Measurements from ENCODE around the gene GPR153. TPM values are rescaled to one million over a fixed set of nuclear protein-coding genes. Genes with fewer than 3 reads are reported as not detected.

Gene GPR153
- total RNA-seq, 3 donors from 2014 or later (not counting 1 experiment from before 2014, with no cell fraction given), result 8.5 to 9.7 (median 8.7) TPM

DNA sequence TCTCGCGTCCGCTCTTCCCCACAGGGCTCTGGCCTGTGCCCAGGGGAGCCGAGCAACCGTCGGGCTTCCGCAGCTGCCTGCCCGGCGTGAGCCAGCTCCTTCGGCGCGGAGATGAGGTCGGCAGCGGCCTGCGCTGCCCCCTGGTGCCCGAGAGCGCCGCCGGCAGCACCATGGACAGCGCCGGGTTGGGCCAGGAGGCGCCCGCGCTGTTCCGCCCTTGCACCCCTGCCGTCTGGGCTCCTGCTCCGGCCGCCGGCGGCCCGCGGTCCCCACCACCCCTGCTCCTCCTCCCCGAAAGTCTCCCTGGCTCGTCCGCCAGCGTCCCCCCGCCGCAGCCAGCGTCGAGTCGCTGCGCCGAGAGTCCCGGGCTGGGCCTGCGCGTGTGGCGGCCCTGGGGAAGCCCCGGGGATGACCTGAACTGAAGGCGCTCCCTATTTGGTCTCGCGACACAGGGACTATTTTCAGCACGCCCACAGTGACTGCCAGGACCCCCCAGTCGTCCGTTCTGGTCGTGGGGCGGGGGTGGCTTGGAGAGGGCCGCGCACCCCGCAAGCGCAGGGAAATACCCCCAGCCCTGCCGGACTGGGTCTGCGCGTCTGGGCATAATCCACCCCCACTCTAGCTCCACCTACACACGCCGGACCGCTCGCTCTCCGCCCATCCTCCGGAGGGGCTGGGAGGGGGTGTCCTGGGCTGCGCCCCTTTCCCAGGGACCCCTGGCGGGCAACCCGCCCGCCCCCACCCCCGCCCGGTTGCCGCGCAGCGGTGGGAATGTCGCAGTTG, 15.6 kb downstream of the GPR153 start:
- H3K27ac Mint-ChIP-seq, result no peak overlapping the region
- intact Hi-C loops (cut with micrococcal nuclease), result loop anchor here (5.0 kb wide), 1 partner anchor 52 kb away; no protein-coding TSS in a partner anchor
- peaks cover 5 to 16% of the 10 kb centered on the region in 2 donors for H3K4me1 Mint-ChIP-seq
- H3K9me3 ChIP-seq (ENCODE audit: control insufficient read depth, insufficient read depth, low read length), result no peaks in the 10 kb centered on the region
- 2% methylated on average over 79 of the region's 79 CpGs for WGBS (ENCODE audit: insufficient coverage)
- H3K27ac ChIP-seq (ENCODE audit: low read length), result no peak overlapping the region
- H3K4me1 ChIP-seq (ENCODE audit: control insufficient read depth, insufficient read depth, low read length), result peaks cover 31% of the 10 kb centered on the region
- H3K36me3 Mint-ChIP-seq, result no peaks in the 10 kb centered on the region
- peak; percentile 71 for TF ChIP-seq CTCF (IDR thresholded peaks at IDR 0.05)
- peaks cover 20 to 43% of the 10 kb centered on the region in 2 donors for H3K27me3 Mint-ChIP-seq (ENCODE audit: low read depth in 2 of 2)
- peaks cover 56% of the 10 kb centered on the region for H3K27me3 ChIP-seq (ENCODE audit: control insufficient read depth, insufficient read depth, low read length)
- H3K4me3 ChIP-seq (ENCODE audit: low read length), result no peak overlapping the region
- ATAC-seq (peak; percentile 85 to 91 (median 87)), DNase-seq (peak; percentile 85 to 92)
- no peaks in the 10 kb centered on the region for H3K36me3 ChIP-seq (ENCODE audit: control insufficient read depth, insufficient read depth, low read length)
- no peak overlapping the region for H3K4me3 Mint-ChIP-seq
- no peaks in the 10 kb centered on the region for H3K9me3 Mint-ChIP-seq

- no peaks in the 10 kb centered on the region for H3K9me3 ChIP-seq (ENCODE audit: control insufficient read depth, insufficient read depth, low read length)
- peaks cover 20 to 49% of the 10 kb centered on the region in 2 donors for H3K27me3 Mint-ChIP-seq (ENCODE audit: low read depth in 2 of 2)
- ATAC-seq (no peak), DNase-seq (no peak)
- peaks cover 5 to 16% of the 10 kb centered on the region in 2 donors for H3K4me1 Mint-ChIP-seq
- H3K27ac ChIP-seq (ENCODE audit: low read length), result no peak overlapping the region
- no peaks in the 10 kb centered on the region for H3K9me3 Mint-ChIP-seq
- no peaks in the 10 kb centered on the region for H3K36me3 Mint-ChIP-seq
- no peak overlapping the region for H3K27ac Mint-ChIP-seq
- 4% methylated on average over 21 of the region's 24 CpGs for WGBS (ENCODE audit: insufficient coverage)
- no peak overlapping the region for H3K4me3 ChIP-seq (ENCODE audit: low read length)
- intact Hi-C loops (cut with micrococcal nuclease), result loop anchor here (5.0 kb wide), 2 partner anchors 53 to 137 kb away; no protein-coding TSS in a partner anchor
- peaks cover 25% of the 10 kb centered on the region for H3K4me1 ChIP-seq (ENCODE audit: control insufficient read depth, insufficient read depth, low read length)
- peaks cover 61% of the 10 kb centered on the region for H3K27me3 ChIP-seq (ENCODE audit: control insufficient read depth, insufficient read depth, low read length)
- no peak for TF ChIP-seq CTCF (IDR thresholded peaks at IDR 0.05)
- H3K4me3 Mint-ChIP-seq, result no peak overlapping the region
- H3K36me3 ChIP-seq (ENCODE audit: control insufficient read depth, insufficient read depth, low read length), result no peaks in the 10 kb centered on the region
Measured at GRCh38 chr1:6244401-6245049, 16.4 kb downstream of the GPR153 start.

- ATAC-seq (no peak), DNase-seq (no peak)
- Histone ChIP-seq H3K27ac (ENCODE audit: low read length) (no peak within 1 kb of the TSS), H3K36me3 (ENCODE audit: control insufficient read depth, insufficient read depth, low read length) (no peaks in the 10 kb centered on the region), H3K4me3 (ENCODE audit: low read length) (no peak within 1 kb of the TSS), H3K4me1 (ENCODE audit: control insufficient read depth, insufficient read depth, low read length) (peaks cover 24% of the 10 kb centered on the region), H3K9me3 (ENCODE audit: control insufficient read depth, insufficient read depth, low read length) (no peaks in the 10 kb centered on the region), H3K27me3 (ENCODE audit: control insufficient read depth, insufficient read depth, low read length) (peaks cover 61% of the 10 kb centered on the region)
- H3K4me1 Mint-ChIP-seq, result peaks cover 5 to 16% of the 10 kb centered on the region in 2 donors
- H3K27me3 Mint-ChIP-seq (ENCODE audit: low read depth in 2 of 2), result peaks cover 24 to 51% of the 10 kb centered on the region in 2 donors
- intact Hi-C loops (cut with micrococcal nuclease), result loop anchor here (5.0 kb wide), 1 partner anchor 137 kb away; no protein-coding TSS in a partner anchor
- WGBS (ENCODE audit: insufficient coverage), result 12% methylated on average over 16 of the region's 16 CpGs
- no peak within 1 kb of the TSS for H3K27ac Mint-ChIP-seq
- no peaks in the 10 kb centered on the region for H3K9me3 Mint-ChIP-seq
- H3K36me3 Mint-ChIP-seq, result no peaks in the 10 kb centered on the region
- H3K4me3 Mint-ChIP-seq, result no peak within 1 kb of the TSS
- TF ChIP-seq CTCF (IDR thresholded peaks at IDR 0.05), result no peak
Measured at GRCh38 chr1:6243993-6244392, 16.9 kb downstream of the GPR153 start, which contains the start of gene HES3. HES3 (plus strand) TSS chr1:6244179; CDS start chr1:6244366, 187 bp downstream.
